Ishikawa (cell line): ENCODE measurements around the gene CSPG4.

Experiments used
- CEBPB ChIP-seq: IDR thresholded peaks from 2 replicates; pipeline ENCODE4 v1.6.1; 2012
- CREB1 ChIP-seq: IDR thresholded peaks from 2 replicates; pipeline ENCODE4 v1.6.1; 2012; ENCODE audit warnings: low read depth
- EGR1 ChIP-seq: IDR thresholded peaks from 2 replicates; pipeline ENCODE4 v1.6.1; 2012
- EP300 ChIP-seq: IDR thresholded peaks from 2 replicates; pipeline ENCODE4 v1.6.1; 2012; ENCODE audit warnings: borderline replicate concordance
- FOXM1 ChIP-seq: IDR thresholded peaks from 2 replicates; pipeline ENCODE4 v1.6.1; 2012; ENCODE audit warnings: low read depth, borderline replicate concordance
- NFIC ChIP-seq: IDR thresholded peaks from 2 replicates; pipeline ENCODE4 v1.6.1; 2012
- RAD21 ChIP-seq: IDR thresholded peaks from 2 replicates; pipeline ENCODE4 v1.6.1; 2012; ENCODE audit warnings: low read depth
- TAF1 ChIP-seq: IDR thresholded peaks from 2 replicates; pipeline ENCODE4 v1.6.1; 2012; ENCODE audit warnings: low read depth, mild to moderate bottlenecking
- TCF12 ChIP-seq: IDR thresholded peaks from 2 replicates; pipeline ENCODE4 v1.6.1; 2012; ENCODE audit warnings: low read depth
- TEAD4 ChIP-seq: IDR thresholded peaks from 2 replicates; pipeline ENCODE4 v1.6.1; 2012
- YY1 ChIP-seq: IDR thresholded peaks from 2 replicates; pipeline ENCODE4 v1.6.1; 2012; ENCODE audit warnings: low read depth
- ZBTB7A ChIP-seq: IDR thresholded peaks from 2 replicates; pipeline ENCODE4 v1.6.1; 2012; ENCODE audit warnings: low read depth
- TF ChIP-seq, protein P1 (sequence below): IDR thresholded peaks from 2 replicates; pipeline ENCODE4 v1.6.1; 2012
- TF ChIP-seq, protein P2 (sequence below): IDR thresholded peaks from 2 replicates; pipeline ENCODE4 v1.6.1; 2012
- TF ChIP-seq, protein P3 (sequence below): IDR thresholded peaks from 2 replicates; pipeline ENCODE4 v1.6.1; 2012; ENCODE audit warnings: low read depth, mild to moderate bottlenecking

CSPG4 gene

DNA sequence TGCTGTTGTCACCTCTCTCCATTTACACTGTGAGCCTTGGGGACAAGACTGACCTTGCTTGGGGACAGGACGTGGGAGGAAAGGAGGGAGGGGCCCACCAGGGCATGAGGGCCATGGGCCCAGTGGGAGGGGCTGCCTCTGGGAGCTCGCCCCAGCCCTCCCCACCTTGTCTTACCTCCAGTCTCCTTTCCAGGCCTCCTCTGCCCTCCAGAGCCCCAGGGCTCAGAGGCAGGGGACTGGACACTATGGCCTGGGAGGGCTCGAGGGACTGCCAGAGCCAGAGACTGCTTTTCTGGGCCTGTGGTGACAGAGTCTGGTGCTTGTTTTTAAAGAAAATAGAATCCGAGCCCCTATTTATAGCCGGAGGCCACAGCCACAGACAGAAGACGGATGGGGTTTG is 10.2 kb downstream of the CSPG4 start:
- TF ChIP-seq TEAD4 (no peak), EP300 (no peak), TCF12 (no peak), CREB1 (no peak), FOXM1 (no peak), TAF1 (no peak), NFIC (no peak), YY1 (no peak), EGR1 (no peak), CEBPB (no peak)
- TF ChIP-seq, protein P1, sequence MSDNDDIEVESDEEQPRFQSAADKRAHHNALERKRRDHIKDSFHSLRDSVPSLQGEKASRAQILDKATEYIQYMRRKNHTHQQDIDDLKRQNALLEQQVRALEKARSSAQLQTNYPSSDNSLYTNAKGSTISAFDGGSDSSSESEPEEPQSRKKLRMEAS: no peak
- TF ChIP-seq, protein P2, sequence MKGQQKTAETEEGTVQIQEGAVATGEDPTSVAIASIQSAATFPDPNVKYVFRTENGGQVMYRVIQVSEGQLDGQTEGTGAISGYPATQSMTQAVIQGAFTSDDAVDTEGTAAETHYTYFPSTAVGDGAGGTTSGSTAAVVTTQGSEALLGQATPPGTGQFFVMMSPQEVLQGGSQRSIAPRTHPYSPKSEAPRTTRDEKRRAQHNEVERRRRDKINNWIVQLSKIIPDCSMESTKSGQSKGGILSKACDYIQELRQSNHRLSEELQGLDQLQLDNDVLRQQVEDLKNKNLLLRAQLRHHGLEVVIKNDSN: no peak
- TF ChIP-seq, protein P3, sequence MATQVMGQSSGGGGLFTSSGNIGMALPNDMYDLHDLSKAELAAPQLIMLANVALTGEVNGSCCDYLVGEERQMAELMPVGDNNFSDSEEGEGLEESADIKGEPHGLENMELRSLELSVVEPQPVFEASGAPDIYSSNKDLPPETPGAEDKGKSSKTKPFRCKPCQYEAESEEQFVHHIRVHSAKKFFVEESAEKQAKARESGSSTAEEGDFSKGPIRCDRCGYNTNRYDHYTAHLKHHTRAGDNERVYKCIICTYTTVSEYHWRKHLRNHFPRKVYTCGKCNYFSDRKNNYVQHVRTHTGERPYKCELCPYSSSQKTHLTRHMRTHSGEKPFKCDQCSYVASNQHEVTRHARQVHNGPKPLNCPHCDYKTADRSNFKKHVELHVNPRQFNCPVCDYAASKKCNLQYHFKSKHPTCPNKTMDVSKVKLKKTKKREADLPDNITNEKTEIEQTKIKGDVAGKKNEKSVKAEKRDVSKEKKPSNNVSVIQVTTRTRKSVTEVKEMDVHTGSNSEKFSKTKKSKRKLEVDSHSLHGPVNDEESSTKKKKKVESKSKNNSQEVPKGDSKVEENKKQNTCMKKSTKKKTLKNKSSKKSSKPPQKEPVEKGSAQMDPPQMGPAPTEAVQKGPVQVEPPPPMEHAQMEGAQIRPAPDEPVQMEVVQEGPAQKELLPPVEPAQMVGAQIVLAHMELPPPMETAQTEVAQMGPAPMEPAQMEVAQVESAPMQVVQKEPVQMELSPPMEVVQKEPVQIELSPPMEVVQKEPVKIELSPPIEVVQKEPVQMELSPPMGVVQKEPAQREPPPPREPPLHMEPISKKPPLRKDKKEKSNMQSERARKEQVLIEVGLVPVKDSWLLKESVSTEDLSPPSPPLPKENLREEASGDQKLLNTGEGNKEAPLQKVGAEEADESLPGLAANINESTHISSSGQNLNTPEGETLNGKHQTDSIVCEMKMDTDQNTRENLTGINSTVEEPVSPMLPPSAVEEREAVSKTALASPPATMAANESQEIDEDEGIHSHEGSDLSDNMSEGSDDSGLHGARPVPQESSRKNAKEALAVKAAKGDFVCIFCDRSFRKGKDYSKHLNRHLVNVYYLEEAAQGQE: no peak

DNA sequence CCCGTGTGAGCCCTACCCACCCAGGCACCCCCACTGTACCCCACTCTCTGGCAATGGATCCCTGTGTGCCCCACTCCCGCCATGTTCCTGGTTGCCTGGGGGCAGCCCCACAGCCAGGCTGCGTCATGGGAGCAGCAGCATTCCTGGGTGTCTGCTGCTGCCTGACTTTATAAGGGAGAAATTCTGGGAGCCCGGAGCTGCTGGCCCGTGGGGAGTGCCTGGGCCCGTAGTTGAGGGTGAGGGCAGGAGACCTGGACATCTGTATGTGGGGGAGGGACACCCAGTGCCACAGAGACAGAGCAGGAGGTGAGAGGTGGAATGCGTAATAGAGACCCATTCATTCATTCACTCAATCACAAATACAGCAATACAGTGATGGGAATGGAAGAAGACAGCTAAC is 15.1 kb downstream of the CSPG4 start:
- TF ChIP-seq, protein P3: no peak
- no peak for TF ChIP-seq CEBPB
- no peak for TF ChIP-seq YY1
- TF ChIP-seq EGR1: no peak
- TF ChIP-seq, protein P1: no peak
- TF ChIP-seq ZBTB7A: no peak

DNA sequence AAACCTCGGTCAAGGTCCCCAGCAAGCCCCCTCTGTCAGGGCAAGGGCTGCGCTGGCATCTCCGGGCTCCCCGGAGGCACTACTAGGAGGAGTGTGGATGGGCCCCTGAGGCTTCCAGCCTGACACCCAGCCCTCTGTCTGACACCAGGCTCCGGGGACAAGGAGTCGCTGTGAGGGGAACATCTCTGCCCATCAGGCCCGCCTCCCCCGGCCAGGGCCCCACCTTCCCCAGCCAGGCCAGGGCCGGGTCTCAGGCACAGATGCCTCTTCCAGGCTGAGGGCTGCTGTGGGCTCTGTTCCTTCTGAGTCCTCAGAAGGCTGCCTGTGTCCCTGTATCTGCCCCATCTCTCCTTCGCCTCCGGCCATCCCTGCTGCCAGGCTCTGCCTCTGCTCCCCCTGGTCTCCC is 15.8 kb downstream of the CSPG4 start:
- no peak for TF ChIP-seq YY1
- TF ChIP-seq, protein P1: no peak

DNA sequence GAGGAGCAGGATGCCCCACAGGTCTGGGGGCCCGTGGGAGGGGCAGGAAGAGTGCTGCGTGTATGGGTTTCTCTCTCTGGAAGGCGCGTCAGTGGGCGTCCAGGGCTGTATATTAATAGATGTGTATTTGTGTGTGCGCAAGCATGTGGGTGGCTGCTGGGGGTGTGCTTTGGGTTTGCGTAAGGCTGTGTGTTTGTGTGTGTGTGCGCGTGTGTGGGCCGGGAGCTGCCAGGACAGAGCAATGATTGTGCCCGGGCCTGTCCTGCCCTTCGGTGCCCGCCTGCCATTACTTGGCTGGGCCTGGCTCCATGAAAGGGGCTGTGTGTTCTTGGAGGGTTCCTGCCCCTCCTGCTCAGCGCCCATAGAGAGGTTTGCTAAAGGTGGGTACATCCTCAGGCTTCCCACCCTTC is 16.3 kb downstream of the CSPG4 start:
- TF ChIP-seq NFIC: no peak

DNA sequence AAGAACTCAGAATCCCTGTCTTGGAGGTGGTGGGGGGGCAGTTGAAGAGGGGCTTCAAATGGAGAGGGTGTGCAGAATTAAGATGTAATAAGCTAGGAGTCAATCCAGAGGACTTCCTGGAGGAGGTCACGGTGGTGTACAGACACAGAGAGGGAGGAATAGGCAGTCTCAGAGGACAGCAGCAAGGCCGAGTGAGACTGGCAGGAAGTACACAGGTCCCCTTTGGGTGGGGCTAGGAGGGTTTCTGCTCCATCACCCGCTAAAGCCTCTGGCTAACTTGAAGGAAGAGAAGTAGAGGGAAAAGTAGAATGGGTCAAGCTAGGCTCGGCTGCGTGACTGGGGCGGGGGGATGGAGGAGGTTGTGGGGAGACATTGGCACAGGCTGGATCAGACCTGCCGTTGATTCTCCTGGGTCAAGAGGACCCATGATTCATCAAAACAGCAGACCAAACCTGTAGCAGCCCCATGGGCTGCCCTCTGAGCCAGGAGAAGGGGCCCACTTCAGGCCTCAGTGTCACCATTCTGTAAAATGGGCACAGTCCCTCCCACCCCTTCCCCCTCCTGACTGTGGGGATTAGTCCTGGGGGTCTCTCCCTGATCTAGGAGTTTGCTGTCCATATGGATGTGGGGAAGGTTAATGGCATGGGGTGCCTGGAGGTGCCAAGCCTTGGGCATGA is 16.9 kb downstream of the CSPG4 start:
- TF ChIP-seq ZBTB7A (no peak), FOXM1 (no peak), EP300 (no peak)

DNA sequence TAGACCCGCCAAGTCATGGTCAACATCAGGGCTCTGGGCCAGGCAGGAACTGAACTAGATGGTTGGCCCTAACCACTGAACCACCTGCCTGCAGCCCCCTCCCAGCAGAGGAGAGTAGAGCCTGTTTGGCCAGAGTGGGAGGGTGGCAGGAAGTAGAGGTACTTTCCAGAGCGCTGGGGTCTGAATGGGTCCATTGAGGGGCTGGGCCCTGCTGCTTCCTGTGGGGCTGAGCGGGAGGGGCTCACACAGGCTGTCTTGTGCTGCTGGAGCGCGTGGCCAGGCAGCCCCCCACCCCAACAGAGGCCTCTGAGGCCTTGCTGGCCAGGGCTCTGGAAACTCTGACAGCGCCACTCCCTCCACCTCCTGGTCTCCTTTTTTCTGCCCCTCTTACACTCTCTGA is 17.4 kb downstream of the CSPG4 start:
- TF ChIP-seq, protein P1: no peak
- no peak for TF ChIP-seq YY1
- no peak for TF ChIP-seq RAD21
- TF ChIP-seq TCF12: no peak
- no peak for TF ChIP-seq ZBTB7A
- no peak for TF ChIP-seq CREB1

DNA sequence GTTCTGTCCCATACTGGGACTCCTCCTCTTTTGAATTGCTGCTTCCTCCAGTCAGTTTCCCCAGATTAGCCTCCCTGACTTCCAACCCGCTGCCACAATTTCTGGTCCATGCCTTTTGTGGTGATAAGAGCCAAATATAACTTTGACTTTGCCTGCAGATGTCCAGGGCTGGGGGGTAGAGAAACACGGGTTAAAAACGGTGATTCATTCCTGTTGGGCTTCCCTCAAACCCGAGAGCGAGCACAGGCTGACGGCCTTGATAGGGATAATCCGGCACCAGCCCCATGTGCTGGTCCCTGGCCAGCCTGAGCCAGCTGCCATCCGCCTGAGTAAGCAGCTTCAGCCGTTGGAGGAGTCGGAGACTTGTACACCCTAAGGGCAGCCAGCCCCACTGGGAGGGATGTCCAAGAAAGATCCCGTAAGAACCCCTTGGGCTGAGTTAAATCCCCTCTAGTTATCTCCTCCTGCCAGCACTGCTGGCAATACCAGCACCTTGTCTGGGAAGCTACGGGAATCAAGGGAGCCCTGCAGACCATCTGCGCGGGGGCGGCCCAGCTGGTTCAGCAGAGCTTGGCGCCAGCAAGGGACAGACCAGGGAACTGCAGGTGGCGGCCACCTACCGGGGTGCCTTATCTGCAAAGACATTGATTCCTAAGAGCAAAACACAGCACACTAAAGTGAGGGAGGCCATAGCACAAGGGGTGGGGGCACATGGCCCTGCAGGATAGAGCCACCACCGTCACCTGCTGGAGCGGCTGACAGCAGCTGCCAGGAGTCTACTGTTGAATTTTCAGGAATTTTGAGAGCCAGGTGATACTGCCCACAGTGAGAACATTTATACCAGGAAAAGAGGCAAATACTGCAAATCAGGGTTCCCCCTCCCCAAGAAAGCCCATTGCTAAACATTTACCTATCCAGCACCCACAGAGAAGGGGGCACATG is 18.1 kb downstream of the CSPG4 start:
- TF ChIP-seq RAD21 (peak; percentile 23; the same call in 1 of the 2 replicates), EGR1 (peak; percentile 93), NFIC (no peak)
